ENCODE data around the gene SLC25A40.
"Not testable (repeated sequence)": the region's sequence is repeated elsewhere in the genome, so short reads cannot be mapped to it uniquely, and the experiment has no call there.

The SLC25A40 gene

GRCh38 chr7:87831097-87831496 is 45.1 kb downstream of the SLC25A40 start:
- TF ChIP-seq CTCF (IDR thresholded peaks at IDR 0.05; ENCODE audit: borderline replicate concordance, extremely low read depth, low read length, poor library complexity, severe bottlenecking) (no peak), EZH2 (IDR thresholded peaks at IDR 0.05; ENCODE audit: borderline replicate concordance, low read depth, low read length, severe bottlenecking) (no peak)
- no peaks in the 10 kb centered on the region for H3K4me1 ChIP-seq (ENCODE audit: insufficient read depth, low read length)
- H3K36me3 ChIP-seq (ENCODE audit: insufficient read depth, low read length): peaks cover 25% of the 10 kb centered on the region
- no peak overlapping the region for H3K4me2 ChIP-seq (ENCODE audit: insufficient read depth, low read length)
- no peaks in the 10 kb centered on the region for H4K20me1 ChIP-seq (ENCODE audit: insufficient read depth, low read length)
- H3K9ac ChIP-seq (ENCODE audit: low read depth, low read length): no peak overlapping the region
- no peaks in the 10 kb centered on the region for H3K9me3 ChIP-seq (ENCODE audit: insufficient read depth, low read length, severe bottlenecking)
- DNase-seq (no peak), ATAC-seq (ENCODE audit: insufficient read depth, low read depth) (no peak)
- H3K27ac ChIP-seq (ENCODE audit: low read length): no peak overlapping the region
- H3K4me3 ChIP-seq (ENCODE audit: low read depth in 1 of 2, low read length in 2 of 2): no peak overlapping the region
- H2AFZ ChIP-seq (ENCODE audit: low read depth, low read length): no peak overlapping the region
- H3K79me2 ChIP-seq (ENCODE audit: insufficient read depth, low read length): no peaks in the 10 kb centered on the region
- H3K27me3 ChIP-seq (ENCODE audit: insufficient read depth, low read length, poor library complexity): no peaks in the 10 kb centered on the region

- H3K4me1 ChIP-seq (ENCODE audit: insufficient read depth, low read length); ATAC-seq (ENCODE audit: insufficient read depth, low read depth); H3K4me3 ChIP-seq (ENCODE audit: low read depth in 1 of 2, low read length in 2 of 2); H3K27me3 ChIP-seq (ENCODE audit: insufficient read depth, low read length, poor library complexity); DNase-seq; H3K9me3 ChIP-seq (ENCODE audit: insufficient read depth, low read length, severe bottlenecking); H3K79me2 ChIP-seq (ENCODE audit: insufficient read depth, low read length); H2AFZ ChIP-seq (ENCODE audit: low read depth, low read length); H3K4me2 ChIP-seq (ENCODE audit: insufficient read depth, low read length); H4K20me1 ChIP-seq (ENCODE audit: insufficient read depth, low read length); H3K27ac ChIP-seq (ENCODE audit: low read length); H3K9ac ChIP-seq (ENCODE audit: low read depth, low read length): not testable (repeated sequence)
- H3K36me3 ChIP-seq (ENCODE audit: insufficient read depth, low read length): peaks cover 21% of the 10 kb centered on the region
Measured at GRCh38 chr7:87828383-87828782, 47.8 kb downstream of the SLC25A40 start.

GRCh38 chr7:87825369-87825768 is 50.8 kb downstream of the SLC25A40 start:
- H4K20me1 ChIP-seq (ENCODE audit: insufficient read depth, low read length); H3K4me3 ChIP-seq (ENCODE audit: low read depth in 1 of 2, low read length in 2 of 2); H2AFZ ChIP-seq (ENCODE audit: low read depth, low read length); H3K27me3 ChIP-seq (ENCODE audit: insufficient read depth, low read length, poor library complexity); ATAC-seq (ENCODE audit: insufficient read depth, low read depth); H3K9me3 ChIP-seq (ENCODE audit: insufficient read depth, low read length, severe bottlenecking); H3K27ac ChIP-seq (ENCODE audit: low read length); H3K36me3 ChIP-seq (ENCODE audit: insufficient read depth, low read length); H3K4me1 ChIP-seq (ENCODE audit: insufficient read depth, low read length); H3K79me2 ChIP-seq (ENCODE audit: insufficient read depth, low read length); H3K9ac ChIP-seq (ENCODE audit: low read depth, low read length); H3K4me2 ChIP-seq (ENCODE audit: insufficient read depth, low read length): not testable (repeated sequence)
- peak; percentile 11 for DNase-seq

GRCh38 chr7:87822056-87822455 is 54.1 kb downstream of the SLC25A40 start:
- ATAC-seq (ENCODE audit: insufficient read depth, low read depth); H3K36me3 ChIP-seq (ENCODE audit: insufficient read depth, low read length); H3K4me1 ChIP-seq (ENCODE audit: insufficient read depth, low read length); H3K4me3 ChIP-seq (ENCODE audit: low read depth in 1 of 2, low read length in 2 of 2); H3K9ac ChIP-seq (ENCODE audit: low read depth, low read length); H3K27me3 ChIP-seq (ENCODE audit: insufficient read depth, low read length, poor library complexity); H3K9me3 ChIP-seq (ENCODE audit: insufficient read depth, low read length, severe bottlenecking); DNase-seq; H3K79me2 ChIP-seq (ENCODE audit: insufficient read depth, low read length); H3K27ac ChIP-seq (ENCODE audit: low read length); H2AFZ ChIP-seq (ENCODE audit: low read depth, low read length); H4K20me1 ChIP-seq (ENCODE audit: insufficient read depth, low read length); H3K4me2 ChIP-seq (ENCODE audit: insufficient read depth, low read length): not testable (repeated sequence)

- Histone ChIP-seq H3K79me2 (ENCODE audit: insufficient read depth, low read length) (no peaks in the 10 kb centered on the region), H3K27ac (ENCODE audit: low read length) (no peak overlapping the region), H3K4me2 (ENCODE audit: insufficient read depth, low read length) (no peak overlapping the region), H3K9me3 (ENCODE audit: insufficient read depth, low read length, severe bottlenecking) (no peaks in the 10 kb centered on the region), H3K4me3 (ENCODE audit: low read depth in 1 of 2, low read length in 2 of 2) (no peak overlapping the region), H3K9ac (ENCODE audit: low read depth, low read length) (no peak overlapping the region), H4K20me1 (ENCODE audit: insufficient read depth, low read length) (no peaks in the 10 kb centered on the region), H3K4me1 (ENCODE audit: insufficient read depth, low read length) (no peaks in the 10 kb centered on the region), H3K36me3 (ENCODE audit: insufficient read depth, low read length) (no peaks in the 10 kb centered on the region), H2AFZ (ENCODE audit: low read depth, low read length) (no peak overlapping the region), H3K27me3 (ENCODE audit: insufficient read depth, low read length, poor library complexity) (no peaks in the 10 kb centered on the region)
- no peak for DNase-seq
- TF ChIP-seq EZH2 (IDR thresholded peaks at IDR 0.05; ENCODE audit: borderline replicate concordance, low read depth, low read length, severe bottlenecking) (no peak), CTCF (IDR thresholded peaks at IDR 0.05; ENCODE audit: borderline replicate concordance, extremely low read depth, low read length, poor library complexity, severe bottlenecking) (no peak)
- ATAC-seq (ENCODE audit: insufficient read depth, low read depth): no peak
Measured at GRCh38 chr7:87818336-87818735, 57.8 kb downstream of the SLC25A40 start.

Measured in DND-41 (cell line).